ENCODE data around the gene GFRA1. TPM values are rescaled to one million over a fixed set of nuclear protein-coding genes. Genes with fewer than 3 reads are reported as not detected.

The GFRA1 gene
- total and polyA plus RNA-seq, 7 experiments from 2014 or later: not detected

DNA sequence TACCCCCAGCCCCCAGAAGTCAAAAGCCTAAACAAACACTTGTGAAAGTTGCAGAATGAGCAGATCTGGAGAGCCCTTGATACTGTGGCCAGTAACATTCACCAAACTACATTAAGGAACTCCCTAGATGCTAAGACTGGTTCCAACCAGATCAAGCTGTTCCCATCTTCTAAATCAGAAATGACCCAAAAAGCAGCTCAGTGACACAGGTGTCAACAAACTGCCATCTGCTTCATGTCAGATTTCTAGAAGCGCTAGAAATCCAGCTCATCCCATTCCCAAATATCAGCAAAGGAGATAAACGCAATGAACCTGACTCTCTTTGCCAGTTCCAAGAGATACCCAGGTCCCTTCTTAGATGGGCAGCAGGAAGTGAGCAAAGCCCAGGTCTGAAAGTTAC is 90.6 kb downstream of the GFRA1 start:
- Histone ChIP-seq H3K27ac (ENCODE audit: low read depth, low read length) (no peak overlapping the region), H3K4me3 (ENCODE audit: low read length) (no peak overlapping the region), H3K36me3 (ENCODE audit: control insufficient read depth in 2 of 3, insufficient read depth in 3 of 3, low read length in 3 of 3) (no peaks in the 10 kb centered on the region), H3K9me3 (ENCODE audit: control insufficient read depth in 2 of 3, low read length in 3 of 3) (no peaks in the 10 kb centered on the region), H3K4me1 (ENCODE audit: control insufficient read depth in 2 of 2, insufficient read depth in 2 of 2, low read length in 2 of 2) (no peaks in the 10 kb centered on the region), H3K27me3 (ENCODE audit: control insufficient read depth in 2 of 2, insufficient read depth in 2 of 2, low read length in 2 of 2) (no peaks in the 10 kb centered on the region)
- ChIA-PET POLR2A (no interaction called here), CTCF (no interaction called here)
- Mint-ChIP-seq H3K27ac (no peak overlapping the region), H3K9me3 (peaks cover 0 to 2% (median 0%) of the 10 kb centered on the region in 11 donors), H3K4me3 (no peak overlapping the region), H3K36me3 (no peaks in the 10 kb centered on the region), H3K27me3 (no peaks in the 10 kb centered on the region), H3K4me1 (no peaks in the 10 kb centered on the region)
- DNase-seq (no peak), ATAC-seq (no peak)
- intact Hi-C loops (cut with micrococcal nuclease): no loop called here

DNA sequence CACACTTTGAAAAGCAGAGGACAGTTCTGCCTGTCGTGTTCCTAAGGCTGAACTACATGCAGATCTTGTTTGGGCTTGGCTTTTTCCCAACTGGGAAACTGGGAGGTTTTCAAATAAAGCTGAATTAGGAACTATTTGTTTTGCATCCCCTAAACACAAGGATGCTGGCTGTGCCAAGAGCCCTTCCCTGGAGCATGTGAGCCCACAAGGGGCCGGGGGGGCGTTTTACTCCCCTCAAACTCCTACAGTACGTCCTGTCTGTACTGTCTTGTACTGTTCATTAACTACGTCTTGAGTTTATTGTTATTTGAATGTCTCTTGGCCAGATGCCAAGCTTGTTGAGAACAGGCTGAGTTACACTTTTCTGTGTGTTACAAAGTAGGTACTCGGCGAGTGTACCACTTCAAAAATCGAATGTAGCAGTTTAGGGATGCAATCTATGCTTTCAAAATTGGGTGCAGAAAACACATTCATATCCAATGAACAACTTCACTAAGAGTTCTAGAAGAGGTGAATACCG is 94.9 kb downstream of the GFRA1 start:
- intact Hi-C loops (cut with micrococcal nuclease): no loop called here
- H3K4me1 ChIP-seq (ENCODE audit: control insufficient read depth in 2 of 2, insufficient read depth in 2 of 2, low read length in 2 of 2): no peaks in the 10 kb centered on the region
- Mint-ChIP-seq H3K4me3 (no peak overlapping the region), H3K4me1 (no peaks in the 10 kb centered on the region), H3K27me3 (peaks cover 0 to 8% (median 0%) of the 10 kb centered on the region in 5 donors), H3K36me3 (no peaks in the 10 kb centered on the region), H3K27ac (no peak overlapping the region), H3K9me3 (peaks cover 0 to 8% (median 0%) of the 10 kb centered on the region in 11 donors)
- H3K9me3 ChIP-seq (ENCODE audit: control insufficient read depth in 2 of 3, low read length in 3 of 3): no peaks in the 10 kb centered on the region
- H3K27ac ChIP-seq (ENCODE audit: low read depth, low read length): no peak overlapping the region
- H3K27me3 ChIP-seq (ENCODE audit: control insufficient read depth in 2 of 2, insufficient read depth in 2 of 2, low read length in 2 of 2): no peaks in the 10 kb centered on the region
- ATAC-seq (no peak), DNase-seq (no peak)
- H3K36me3 ChIP-seq (ENCODE audit: control insufficient read depth in 2 of 3, insufficient read depth in 3 of 3, low read length in 3 of 3): no peaks in the 10 kb centered on the region
- CTCF ChIA-PET: no interaction called here
- H3K4me3 ChIP-seq (ENCODE audit: low read length): no peak overlapping the region
- POLR2A ChIA-PET: no interaction called here

DNA sequence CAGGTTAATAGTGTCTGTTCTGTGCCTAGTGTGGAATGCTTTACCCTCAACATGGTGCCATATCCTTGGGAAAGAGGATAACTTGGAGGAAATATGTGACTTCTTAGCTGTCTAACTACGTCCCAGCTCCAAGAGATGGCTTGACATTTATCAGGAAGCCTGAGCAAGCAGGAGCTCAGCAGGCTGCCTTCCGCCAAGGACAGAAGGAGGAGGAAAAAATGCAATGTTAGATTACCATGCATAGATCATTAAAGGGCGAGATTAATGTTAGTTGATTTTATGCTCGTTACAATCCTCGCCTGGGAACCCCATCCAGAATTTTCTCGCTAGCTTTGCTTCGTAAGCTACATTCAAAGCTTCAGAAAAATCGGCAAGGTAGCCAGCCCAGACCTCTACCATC is 97.8 kb downstream of the GFRA1 start:
- Mint-ChIP-seq H3K27me3 (peaks cover 0 to 8% (median 0%) of the 10 kb centered on the region in 5 donors), H3K4me3 (no peak overlapping the region), H3K27ac (no peak overlapping the region), H3K4me1 (no peaks in the 10 kb centered on the region), H3K9me3 (peaks cover 0 to 8% (median 0%) of the 10 kb centered on the region in 11 donors), H3K36me3 (no peaks in the 10 kb centered on the region)
- Histone ChIP-seq H3K4me3 (ENCODE audit: low read length) (no peak overlapping the region), H3K9me3 (ENCODE audit: control insufficient read depth in 2 of 3, low read length in 3 of 3) (no peaks in the 10 kb centered on the region), H3K27me3 (ENCODE audit: control insufficient read depth in 2 of 2, insufficient read depth in 2 of 2, low read length in 2 of 2) (no peaks in the 10 kb centered on the region), H3K36me3 (ENCODE audit: control insufficient read depth in 2 of 3, insufficient read depth in 3 of 3, low read length in 3 of 3) (no peaks in the 10 kb centered on the region), H3K4me1 (ENCODE audit: control insufficient read depth in 2 of 2, insufficient read depth in 2 of 2, low read length in 2 of 2) (no peaks in the 10 kb centered on the region), H3K27ac (ENCODE audit: low read depth, low read length) (no peak overlapping the region)
- intact Hi-C loops (cut with micrococcal nuclease): no loop called here
- ChIA-PET CTCF (no interaction called here), POLR2A (no interaction called here)
- ATAC-seq: no peak
- DNase-seq: no peak

DNA sequence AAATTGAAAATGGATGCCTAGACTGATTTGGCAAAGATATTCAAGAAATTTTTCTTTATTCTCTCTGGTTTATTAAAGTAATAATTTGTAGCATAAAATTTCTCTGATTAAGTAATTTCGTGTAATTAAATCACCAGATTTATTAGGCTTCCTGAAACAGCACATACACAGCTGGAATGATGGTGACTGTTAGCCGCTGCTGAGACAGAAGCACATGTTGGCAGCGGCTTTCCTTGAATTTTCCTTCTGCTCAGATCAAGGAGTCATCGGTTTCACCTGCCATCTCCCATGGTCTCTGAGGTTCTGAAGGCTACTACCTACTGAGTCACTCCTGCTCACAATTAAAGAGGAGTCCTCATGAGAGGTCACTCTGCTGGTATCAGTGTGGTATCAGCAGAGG is 101.5 kb downstream of the GFRA1 start:
- H3K9me3 Mint-ChIP-seq: peaks cover 0 to 8% (median under 1%) of the 10 kb centered on the region in 11 donors
- peaks cover 0 to 9% (median 0%) of the 10 kb centered on the region in 5 donors for H3K27me3 Mint-ChIP-seq
- DNase-seq (no peak), ATAC-seq (no peak)
- no peak overlapping the region for H3K27ac ChIP-seq (ENCODE audit: low read depth, low read length)
- ChIA-PET CTCF (no interaction called here), POLR2A (no interaction called here)
- H3K4me1 ChIP-seq (ENCODE audit: control insufficient read depth in 2 of 2, insufficient read depth in 2 of 2, low read length in 2 of 2): no peaks in the 10 kb centered on the region
- no peak overlapping the region for H3K4me3 Mint-ChIP-seq
- H3K4me1 Mint-ChIP-seq: no peaks in the 10 kb centered on the region
- H3K9me3 ChIP-seq (ENCODE audit: control insufficient read depth in 2 of 3, low read length in 3 of 3): no peaks in the 10 kb centered on the region
- no peaks in the 10 kb centered on the region for H3K36me3 ChIP-seq (ENCODE audit: control insufficient read depth in 2 of 3, insufficient read depth in 3 of 3, low read length in 3 of 3)
- intact Hi-C loops (cut with micrococcal nuclease): no loop called here
- no peak overlapping the region for H3K27ac Mint-ChIP-seq
- H3K36me3 Mint-ChIP-seq: no peaks in the 10 kb centered on the region
- H3K27me3 ChIP-seq (ENCODE audit: control insufficient read depth in 2 of 2, insufficient read depth in 2 of 2, low read length in 2 of 2): no peaks in the 10 kb centered on the region
- no peak overlapping the region for H3K4me3 ChIP-seq (ENCODE audit: low read length)

DNA sequence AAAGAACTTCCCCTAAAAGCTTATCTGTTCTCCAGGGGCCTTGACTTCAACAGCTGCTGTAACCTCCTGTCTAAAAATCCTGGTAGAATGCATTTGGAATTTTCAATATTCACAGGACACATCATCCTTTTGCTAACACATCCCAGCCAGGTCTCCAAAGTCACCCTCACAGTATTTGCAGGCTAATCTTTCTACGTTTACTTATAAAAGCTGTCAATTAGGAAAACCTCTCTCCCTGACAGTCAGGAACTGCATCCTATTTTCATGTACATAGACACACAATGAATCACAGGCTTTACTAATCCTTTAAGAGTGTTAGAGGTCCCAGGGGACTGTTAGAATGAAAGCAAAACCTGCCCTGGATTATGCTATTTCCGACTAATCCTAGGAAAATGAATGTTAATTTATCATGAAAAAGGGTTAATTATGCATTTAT is 102.2 kb downstream of the GFRA1 start:
- Mint-ChIP-seq H3K36me3 (no peaks in the 10 kb centered on the region), H3K27me3 (peaks cover 0 to 9% (median 0%) of the 10 kb centered on the region in 5 donors), H3K27ac (no peak overlapping the region), H3K4me1 (no peaks in the 10 kb centered on the region), H3K4me3 (no peak overlapping the region), H3K9me3 (peaks cover 0 to 8% (median 2%) of the 10 kb centered on the region in 11 donors)
- no peak overlapping the region for H3K27ac ChIP-seq (ENCODE audit: low read depth, low read length)
- H3K36me3 ChIP-seq (ENCODE audit: control insufficient read depth in 2 of 3, insufficient read depth in 3 of 3, low read length in 3 of 3): no peaks in the 10 kb centered on the region
- H3K27me3 ChIP-seq (ENCODE audit: control insufficient read depth in 2 of 2, insufficient read depth in 2 of 2, low read length in 2 of 2): no peaks in the 10 kb centered on the region
- DNase-seq (no peak), ATAC-seq (no peak)
- no peaks in the 10 kb centered on the region for H3K9me3 ChIP-seq (ENCODE audit: control insufficient read depth in 2 of 3, low read length in 3 of 3)
- H3K4me3 ChIP-seq (ENCODE audit: low read length): no peak overlapping the region
- H3K4me1 ChIP-seq (ENCODE audit: control insufficient read depth in 2 of 2, insufficient read depth in 2 of 2, low read length in 2 of 2): no peaks in the 10 kb centered on the region
- ChIA-PET CTCF (no interaction called here), POLR2A (no interaction called here)
- intact Hi-C loops (cut with micrococcal nuclease): no loop called here

DNA sequence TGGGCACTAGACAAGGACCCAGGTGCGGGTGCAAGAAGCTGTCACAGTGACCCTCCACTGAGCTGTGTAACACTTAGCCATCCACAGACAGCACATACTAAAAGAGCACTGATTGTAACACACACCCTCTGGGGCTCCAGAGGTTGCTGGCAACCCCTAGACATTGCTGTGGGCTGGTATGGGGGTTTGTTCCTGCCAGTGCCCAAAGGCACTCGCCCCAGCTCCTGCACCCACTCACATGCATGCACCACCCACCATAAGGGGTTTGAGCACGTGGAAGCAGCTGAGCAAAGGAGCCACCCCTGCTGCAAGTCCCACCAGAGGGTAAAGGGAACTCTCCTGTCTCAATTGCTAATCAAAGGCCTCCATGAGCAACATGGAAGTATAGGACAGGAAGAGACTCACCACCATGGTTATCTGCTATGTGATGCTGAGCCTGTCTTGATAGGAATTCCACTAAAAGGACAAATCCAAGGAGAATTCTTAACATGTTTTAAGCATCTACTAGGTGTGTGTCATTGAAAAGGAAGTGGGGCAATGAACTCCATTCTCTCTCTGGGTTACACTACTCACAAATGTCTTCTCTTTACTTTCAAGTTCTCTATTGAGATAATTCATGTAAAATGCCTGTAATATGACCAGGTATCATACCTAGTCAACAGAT is 103.1 kb downstream of the GFRA1 start:
- DNase-seq (no peak), ATAC-seq (no peak)
- no peak overlapping the region for H3K4me3 Mint-ChIP-seq
- H3K4me1 Mint-ChIP-seq: no peaks in the 10 kb centered on the region
- no peak overlapping the region for H3K27ac Mint-ChIP-seq
- H3K9me3 Mint-ChIP-seq: peaks cover 0 to 8% (median 2%) of the 10 kb centered on the region in 11 donors
- POLR2A ChIA-PET: no interaction called here
- no peaks in the 10 kb centered on the region for H3K27me3 ChIP-seq (ENCODE audit: control insufficient read depth in 2 of 2, insufficient read depth in 2 of 2, low read length in 2 of 2)
- H3K36me3 Mint-ChIP-seq: no peaks in the 10 kb centered on the region
- no peaks in the 10 kb centered on the region for H3K4me1 ChIP-seq (ENCODE audit: control insufficient read depth in 2 of 2, insufficient read depth in 2 of 2, low read length in 2 of 2)
- no peaks in the 10 kb centered on the region for H3K36me3 ChIP-seq (ENCODE audit: control insufficient read depth in 2 of 3, insufficient read depth in 3 of 3, low read length in 3 of 3)
- H3K4me3 ChIP-seq (ENCODE audit: low read length): no peak overlapping the region
- peaks cover 0 to 9% (median 0%) of the 10 kb centered on the region in 5 donors for H3K27me3 Mint-ChIP-seq
- H3K9me3 ChIP-seq (ENCODE audit: control insufficient read depth in 2 of 3, low read length in 3 of 3): no peaks in the 10 kb centered on the region
- CTCF ChIA-PET: no interaction called here
- intact Hi-C loops (cut with micrococcal nuclease): no loop called here
- no peak overlapping the region for H3K27ac ChIP-seq (ENCODE audit: low read depth, low read length)

DNA sequence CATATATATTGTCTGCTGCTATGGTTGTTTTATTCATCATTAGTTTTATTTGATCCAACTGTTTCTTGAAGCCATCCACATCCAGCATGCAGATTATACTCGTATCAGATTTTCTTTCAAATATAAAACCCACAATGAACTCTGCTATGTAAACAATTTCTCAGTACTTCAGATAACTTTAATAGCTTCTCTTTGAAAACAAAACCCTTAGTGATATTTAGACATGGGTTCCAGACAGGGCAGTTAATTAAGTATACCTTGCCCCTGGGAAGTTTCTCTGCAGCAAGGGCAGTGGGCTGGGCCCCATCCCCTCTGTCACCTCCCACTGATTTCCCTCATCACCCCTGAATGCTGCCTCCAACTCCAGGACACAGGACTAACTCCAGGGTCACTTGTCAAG is 104.3 kb downstream of the GFRA1 start:
- Histone ChIP-seq H3K4me1 (ENCODE audit: control insufficient read depth in 2 of 2, insufficient read depth in 2 of 2, low read length in 2 of 2) (no peaks in the 10 kb centered on the region), H3K4me3 (ENCODE audit: low read length) (no peak overlapping the region), H3K27me3 (ENCODE audit: control insufficient read depth in 2 of 2, insufficient read depth in 2 of 2, low read length in 2 of 2) (no peaks in the 10 kb centered on the region), H3K27ac (ENCODE audit: low read depth, low read length) (no peak overlapping the region), H3K36me3 (ENCODE audit: control insufficient read depth in 2 of 3, insufficient read depth in 3 of 3, low read length in 3 of 3) (no peaks in the 10 kb centered on the region), H3K9me3 (ENCODE audit: control insufficient read depth in 2 of 3, low read length in 3 of 3) (no peaks in the 10 kb centered on the region)
- ChIA-PET CTCF (no interaction called here), POLR2A (no interaction called here)
- H3K4me3 Mint-ChIP-seq: no peak overlapping the region
- ATAC-seq (no peak), DNase-seq (no peak)
- no peak overlapping the region for H3K27ac Mint-ChIP-seq
- H3K9me3 Mint-ChIP-seq: peaks cover 0 to 8% (median 2%) of the 10 kb centered on the region in 11 donors
- intact Hi-C loops (cut with micrococcal nuclease): no loop called here
- H3K4me1 Mint-ChIP-seq: no peaks in the 10 kb centered on the region
- H3K36me3 Mint-ChIP-seq: no peaks in the 10 kb centered on the region
- peaks cover 0 to 9% (median 0%) of the 10 kb centered on the region in 5 donors for H3K27me3 Mint-ChIP-seq
